Testis (tissue), 3 donors: ENCODE results near the gene POT1. TPM values are rescaled to one million over a fixed set of nuclear protein-coding genes. Genes with fewer than 3 reads are reported as not detected.

ENCODE experiments used
- DNase-seq: peaks from one replicate; pipeline ENCODE4 v3.0.0-alpha.2; 2019
- H3K27ac ChIP-seq, 2 donors: fragments of 200-600 bp; sonication (generic); one replicate each; pipeline ENCODE4 v1.5.1; 2019
- H3K27me3 ChIP-seq: fragments of 200-600 bp; sonication (generic); one replicate; pipeline ENCODE4 v1.5.1; 2019
- H3K36me3 ChIP-seq: fragments of 200-600 bp; sonication (generic); one replicate; pipeline ENCODE4 v1.5.1; 2017; ENCODE audit warnings: low read depth; ENCODE audit errors: missing control alignments
- H3K4me1 ChIP-seq: fragments of 200-600 bp; sonication (generic); one replicate; pipeline ENCODE4 v1.5.1; 2019
- H3K4me3 ChIP-seq, 2 donors: fragments of 200-600 bp; sonication (generic); one replicate each; pipeline ENCODE4 v1.5.1; 2017 to 2019
- H3K9me3 ChIP-seq: fragments of 200-600 bp; sonication (generic); one replicate; pipeline ENCODE4 v1.5.1; 2017
- POLR2A ChIP-seq: fragments of 450-650 bp; IDR thresholded peaks from one replicate; pipeline ENCODE4 v1.6.1; 2017; ENCODE audit warnings: antibody characterized with exemption, mild to moderate bottlenecking, moderate library complexity
- WGBS, 2 donors: methylation state at CpG; one replicate each; pipeline ENCODE4 v1.1.5; 2018; 5-methylcytosine and 5-hydroxymethylcytosine counted together
- intact Hi-C: fragments of 100-400 bp; cut with DNase I; formaldehyde crosslinking; loops from one replicate; pipeline ENCODE4 v1.15.1; 2023; ENCODE audit warnings: low total_unique reads
- polyA plus RNA-seq: library from polyadenylated mRNA; stranded (reverse); fragments of 350-450 nt; fragmentation: Illumina TruSeq; extraction: RNeasy Lipid Tissue Mini Kit (QIAGEN cat#74804); gene quantifications from one replicate; pipeline ENCODE4 v1.2.3, GENCODE V29; 2014; ENCODE audit warnings: low read depth, low replicate concordance; ENCODE audit not compliant: insufficient read depth
- total RNA-seq, 2 donors: library from RNA; depleted of rRNA; stranded (reverse); fragments of >200 nt; gene quantifications; one replicate each; pipeline ENCODE4 v1.2.3, GENCODE V29; 2016
- TF ChIP-seq, protein P1 (sequence below), 3 experiments: fragments of 450-650 bp in 2 of 3; fragments of 200-600 bp in 1 of 3; sonication (generic) in 1 of 3; IDR thresholded peaks; one replicate each; pipeline ENCODE4 v1.5.1; 2016 to 2019; ENCODE audit warnings: antibody characterized with exemption in 3 of 3, mild to moderate bottlenecking in 2 of 3, moderate library complexity in 1 of 3

POT1 gene
- total and polyA plus RNA-seq, 3 donors from 2014 or later: 28.9 to 64.3 (median 58.4) TPM

DNA sequence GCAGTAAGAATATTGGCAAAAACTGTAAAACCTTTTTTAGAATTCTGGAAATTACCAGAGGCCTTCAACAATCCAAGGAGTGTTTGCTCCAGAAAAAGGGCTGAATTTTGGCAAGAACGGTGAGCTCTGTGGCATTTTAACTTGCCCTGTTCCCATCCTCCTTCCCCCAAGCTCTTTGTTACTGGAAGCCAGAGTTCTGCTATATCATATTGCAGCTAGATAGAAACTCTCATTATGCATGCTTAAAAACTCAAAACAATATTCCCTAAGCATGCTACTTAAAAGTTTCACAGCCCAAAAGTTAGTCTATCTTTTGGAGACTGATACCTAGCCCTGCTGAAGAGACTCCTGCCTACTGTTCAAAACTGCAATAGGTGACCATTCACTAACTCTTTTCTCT lies 93.5 kb downstream of the POT1 start:
- Histone ChIP-seq H3K4me3 (no peak overlapping the region), H3K9me3 (no peaks in the 10 kb centered on the region), H3K36me3 (no peaks in the 10 kb centered on the region), H3K4me1 (no peaks in the 10 kb centered on the region), H3K27ac (no peak overlapping the region), H3K27me3 (no peaks in the 10 kb centered on the region)
- intact Hi-C loops: no loop called here
- TF ChIP-seq POLR2A: no peak
- TF ChIP-seq, protein P1, sequence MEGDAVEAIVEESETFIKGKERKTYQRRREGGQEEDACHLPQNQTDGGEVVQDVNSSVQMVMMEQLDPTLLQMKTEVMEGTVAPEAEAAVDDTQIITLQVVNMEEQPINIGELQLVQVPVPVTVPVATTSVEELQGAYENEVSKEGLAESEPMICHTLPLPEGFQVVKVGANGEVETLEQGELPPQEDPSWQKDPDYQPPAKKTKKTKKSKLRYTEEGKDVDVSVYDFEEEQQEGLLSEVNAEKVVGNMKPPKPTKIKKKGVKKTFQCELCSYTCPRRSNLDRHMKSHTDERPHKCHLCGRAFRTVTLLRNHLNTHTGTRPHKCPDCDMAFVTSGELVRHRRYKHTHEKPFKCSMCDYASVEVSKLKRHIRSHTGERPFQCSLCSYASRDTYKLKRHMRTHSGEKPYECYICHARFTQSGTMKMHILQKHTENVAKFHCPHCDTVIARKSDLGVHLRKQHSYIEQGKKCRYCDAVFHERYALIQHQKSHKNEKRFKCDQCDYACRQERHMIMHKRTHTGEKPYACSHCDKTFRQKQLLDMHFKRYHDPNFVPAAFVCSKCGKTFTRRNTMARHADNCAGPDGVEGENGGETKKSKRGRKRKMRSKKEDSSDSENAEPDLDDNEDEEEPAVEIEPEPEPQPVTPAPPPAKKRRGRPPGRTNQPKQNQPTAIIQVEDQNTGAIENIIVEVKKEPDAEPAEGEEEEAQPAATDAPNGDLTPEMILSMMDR (IDR thresholded peaks at IDR 0.05): no peak
- WGBS, 2 donors: 57 to 62% methylated on average over 1 of the region's 1 CpG
- DNase-seq: no peak

DNA sequence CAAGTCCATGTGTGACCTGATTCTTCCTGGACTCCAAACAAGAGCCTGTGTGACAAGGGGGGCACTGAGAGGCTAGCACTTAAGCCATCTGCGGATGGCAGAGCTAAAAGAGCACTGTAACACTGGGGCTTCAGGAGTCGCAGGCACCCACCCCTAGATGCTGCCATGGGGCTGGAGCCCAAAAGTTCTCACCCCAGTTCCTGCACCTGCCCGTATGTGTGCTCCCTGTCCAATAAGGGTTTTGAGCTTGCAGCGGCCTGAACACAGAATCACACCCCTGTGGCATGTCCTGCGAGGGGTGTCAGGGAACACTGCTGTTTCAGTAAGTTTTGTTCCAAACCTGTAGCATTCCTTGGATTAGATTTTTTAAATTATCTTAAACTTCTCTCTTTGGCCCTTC lies 110.8 kb downstream of the POT1 start:
- no peak for DNase-seq
- intact Hi-C loops: no loop called here
- Histone ChIP-seq H3K4me3 (no peak overlapping the region), H3K27me3 (no peaks in the 10 kb centered on the region), H3K27ac (no peak overlapping the region), H3K9me3 (no peaks in the 10 kb centered on the region), H3K36me3 (no peaks in the 10 kb centered on the region), H3K4me1 (no peaks in the 10 kb centered on the region)
- 75 to 93% methylated on average over 5 of the region's 5 CpGs for WGBS, 2 donors
- TF ChIP-seq POLR2A: no peak

DNA sequence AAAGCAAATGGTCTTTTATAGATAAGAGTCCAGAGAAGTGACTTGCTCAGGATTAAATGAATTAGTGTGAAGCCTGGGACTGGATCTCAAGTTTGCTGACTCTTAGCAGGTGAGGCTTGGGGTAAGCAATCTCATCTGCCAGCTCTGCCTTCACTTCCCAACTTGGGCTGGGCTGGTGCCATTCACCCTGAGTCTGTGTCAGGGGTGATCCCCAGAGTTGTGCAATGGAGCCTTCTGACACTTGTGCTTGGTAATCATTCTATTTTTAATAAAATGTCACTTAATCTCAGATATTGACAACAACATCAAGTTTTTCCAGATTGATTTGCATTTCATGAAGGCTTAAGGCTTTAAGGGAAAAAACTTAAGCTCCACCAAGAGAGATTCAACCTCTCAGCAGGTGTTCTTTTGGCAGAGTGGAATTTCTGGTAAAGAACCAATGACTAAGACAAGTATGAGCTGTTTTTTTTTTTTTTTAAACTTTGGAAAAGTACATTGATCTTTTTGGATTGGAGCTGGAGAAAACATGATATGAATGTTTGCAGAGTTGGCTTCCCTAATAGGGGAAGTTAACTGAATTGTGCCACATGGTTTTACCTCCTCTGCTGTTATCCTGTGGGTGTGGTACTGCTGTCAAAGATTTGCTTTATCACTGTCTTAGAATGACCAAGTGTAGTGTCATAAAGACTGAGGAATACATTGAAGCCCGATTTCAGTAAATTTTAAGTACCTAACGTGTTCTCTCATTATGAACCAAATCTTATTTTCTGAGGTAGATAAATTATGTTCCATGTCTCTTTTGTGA lies 115.4 kb downstream of the POT1 start:
- no peak for DNase-seq
- no peak overlapping the region for H3K4me3 ChIP-seq
- H3K27ac ChIP-seq: no peak overlapping the region
- H3K36me3 ChIP-seq: no peaks in the 10 kb centered on the region
- 84 to 87% methylated on average over 2 of the region's 2 CpGs for WGBS, 2 donors
- H3K4me1 ChIP-seq: no peaks in the 10 kb centered on the region
- intact Hi-C loops: no loop called here
- no peaks in the 10 kb centered on the region for H3K27me3 ChIP-seq
- no peak for TF ChIP-seq POLR2A
- no peaks in the 10 kb centered on the region for H3K9me3 ChIP-seq

DNA sequence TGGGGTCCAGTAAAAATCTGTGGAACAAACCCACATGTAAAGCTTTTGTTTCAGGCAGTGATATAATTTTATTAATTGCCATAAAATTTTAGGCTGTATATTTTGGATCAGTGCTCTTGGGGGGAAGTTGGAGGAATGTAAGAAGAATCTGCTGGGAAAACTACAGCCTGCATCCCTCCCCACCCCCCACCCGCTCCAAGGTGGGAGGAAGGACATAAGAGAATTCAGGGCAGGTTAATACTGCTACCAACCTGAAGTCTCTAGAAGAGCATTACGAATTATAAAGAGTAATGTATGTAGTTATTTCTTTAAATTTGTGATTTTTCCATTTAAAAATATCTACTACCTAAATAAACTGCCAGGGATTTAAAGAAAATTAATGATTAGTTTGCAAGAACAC lies 116.9 kb downstream of the POT1 start:
- Histone ChIP-seq H3K36me3 (no peaks in the 10 kb centered on the region), H3K4me1 (no peaks in the 10 kb centered on the region), H3K27me3 (no peaks in the 10 kb centered on the region), H3K27ac (no peak overlapping the region), H3K9me3 (no peaks in the 10 kb centered on the region), H3K4me3 (no peak overlapping the region)
- no peak for TF ChIP-seq POLR2A
- TF ChIP-seq, protein P1 (IDR thresholded peaks at IDR 0.05): no peak
- intact Hi-C loops: no loop called here
- DNase-seq: no peak
- 89 to 91% methylated on average over 2 of the region's 2 CpGs for WGBS, 2 donors

DNA sequence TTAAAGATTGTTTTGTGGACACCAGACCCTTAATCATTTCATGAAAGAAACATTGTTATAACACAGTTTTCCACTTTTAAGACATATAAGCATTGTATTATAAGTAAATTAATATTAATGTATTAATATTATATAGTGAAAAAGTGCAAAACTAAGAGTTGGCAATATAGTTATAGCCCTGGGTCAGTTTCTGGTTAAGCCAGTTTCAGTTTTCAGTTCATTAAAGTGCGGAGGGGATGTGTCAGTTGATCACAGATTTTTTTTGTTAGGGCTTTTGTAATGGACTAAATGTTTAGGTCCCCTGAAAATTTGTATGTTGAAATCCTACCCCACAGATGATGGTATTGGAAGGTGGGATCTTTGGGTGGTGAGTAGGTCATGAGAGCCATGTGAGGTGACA lies 118.3 kb downstream of the POT1 start:
- Histone ChIP-seq H3K9me3 (no peaks in the 10 kb centered on the region), H3K36me3 (no peaks in the 10 kb centered on the region), H3K4me1 (no peaks in the 10 kb centered on the region), H3K27me3 (no peaks in the 10 kb centered on the region), H3K4me3 (no peak overlapping the region), H3K27ac (no peak overlapping the region)
- no peak for DNase-seq
- 93 to 100% methylated on average over 1 of the region's 1 CpG for WGBS, 2 donors
- TF ChIP-seq, protein P1 (IDR thresholded peaks at IDR 0.05): no peak
- TF ChIP-seq POLR2A: no peak
- intact Hi-C loops: no loop called here

DNA sequence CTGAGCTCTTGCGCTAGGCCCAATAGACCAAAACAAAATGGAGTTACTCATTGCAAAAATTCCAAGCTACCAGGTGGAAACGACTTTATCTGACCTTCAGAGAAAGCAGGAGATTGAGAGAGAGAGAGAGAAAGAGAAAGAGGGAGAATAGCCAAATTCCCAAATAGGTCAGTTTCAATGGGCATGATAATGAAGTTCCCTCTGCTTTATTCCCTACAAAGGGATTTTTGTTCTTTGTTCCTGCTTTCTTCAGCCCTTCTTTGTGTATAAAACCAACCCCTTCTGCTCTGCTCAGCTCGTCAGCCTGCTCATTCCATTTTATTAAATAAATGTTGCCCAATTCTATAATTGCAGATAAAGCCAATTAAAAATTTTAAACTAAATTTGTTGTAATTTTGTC lies 119.0 kb downstream of the POT1 start:
- no peak for DNase-seq
- H3K4me3 ChIP-seq: no peak overlapping the region
- H3K27me3 ChIP-seq: no peaks in the 10 kb centered on the region
- no peaks in the 10 kb centered on the region for H3K4me1 ChIP-seq
- H3K9me3 ChIP-seq: no peaks in the 10 kb centered on the region
- intact Hi-C loops: no loop called here
- no peak overlapping the region for H3K27ac ChIP-seq
- no peaks in the 10 kb centered on the region for H3K36me3 ChIP-seq
- TF ChIP-seq POLR2A: no peak
- TF ChIP-seq, protein P1 (IDR thresholded peaks at IDR 0.05): no peak
- 59 to 66% methylated on average over 3 of the region's 3 CpGs for WGBS, 2 donors
